DOHH2 (cell line): ENCODE measurements around the gene CFAP74.

Experiments used
- CTCF ChIP-seq: fragments of 200-600 bp; sonication (generic); IDR thresholded peaks from one replicate; pipeline ENCODE4 v1.5.1; 2014; ENCODE audit warnings: antibody characterized with exemption, mild to moderate bottlenecking, low read depth, low read length; ENCODE audit not compliant: poor library complexity, severe bottlenecking
- EZH2phosphoT487 ChIP-seq: fragments of 200-600 bp; sonication (generic); IDR thresholded peaks from 2 replicates; pipeline ENCODE4 v1.6.1; 2017; ENCODE audit warnings: borderline replicate concordance, mild to moderate bottlenecking, antibody characterized with exemption, low read length, moderate library complexity, mixed read lengths

DNA sequence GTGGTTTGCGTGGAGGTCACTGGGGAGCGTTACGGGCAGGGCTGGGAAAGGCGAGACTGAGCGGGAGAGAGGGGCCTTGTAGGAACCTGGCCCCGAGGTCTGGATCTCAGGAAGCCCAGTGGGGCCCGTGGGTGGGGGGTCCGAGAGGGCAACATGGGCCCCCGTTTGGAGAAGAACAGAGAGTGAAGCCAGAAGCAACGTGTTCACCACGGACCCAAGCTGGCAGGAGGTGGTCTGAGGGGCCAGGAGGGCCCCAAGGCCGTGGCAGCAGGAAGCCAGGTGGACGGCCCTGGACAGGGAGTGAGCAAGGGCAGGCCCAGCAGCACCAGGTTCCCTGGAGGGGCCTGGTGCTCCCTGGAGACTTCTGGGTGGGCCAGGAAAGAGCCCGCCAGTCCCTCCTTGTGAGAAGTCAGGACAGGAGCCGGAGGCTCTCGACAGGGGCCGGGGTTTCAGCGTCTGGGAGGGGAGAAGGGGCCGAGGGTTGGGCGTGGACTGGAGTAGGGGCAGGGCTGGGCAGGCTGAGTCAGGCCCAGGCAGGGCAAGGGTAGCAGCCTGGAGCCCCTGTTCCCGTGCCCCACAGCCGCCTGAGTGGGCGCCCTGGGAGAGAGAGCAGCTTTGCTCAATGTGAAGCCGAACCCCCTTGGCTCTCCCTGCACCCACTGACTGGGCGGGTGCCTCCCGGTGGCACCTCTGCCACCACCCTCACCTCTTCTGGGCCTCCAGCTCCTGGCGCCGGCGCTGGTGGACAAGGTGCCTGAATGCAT lies 33.5 kb downstream of the CFAP74 start:
- TF ChIP-seq CTCF: no peak
- TF ChIP-seq EZH2phosphoT487: no peak
